Left lung (tissue), 10 donors: ENCODE results near the gene COMMD9. TPM values are rescaled to one million over a fixed set of nuclear protein-coding genes. Genes with fewer than 3 reads are reported as not detected.

Experiments
- ATAC-seq: fragments of 200-7000 bp; cut with Tn5 transposase; one replicate; pipeline ENCODE4 v1.9.1; 2020; ENCODE audit warnings: moderate library complexity
- DNase-seq, 4 donors: peaks; one replicate each; pipeline ENCODE4 v3.0.0-alpha.2; 2013 to 2020
- H3K27ac ChIP-seq, 2 donors: fragments of 200-600 bp; sonication (generic) in 1 of 2; one replicate each; pipeline versions ENCODE4 v1.5.0 to v1.8.0; 2020 to 2021
- H3K27me3 ChIP-seq, 2 donors: fragments of 200-600 bp; sonication (generic) in 1 of 2; one replicate each; pipeline versions ENCODE4 v1.5.0 to v1.8.0; 2020 to 2021
- H3K36me3 ChIP-seq, 2 donors: fragments of 200-600 bp; sonication (generic) in 1 of 2; one replicate each; pipeline versions ENCODE4 v1.5.0 to v1.8.0; 2020 to 2021
- H3K4me1 ChIP-seq, 2 donors: fragments of 200-600 bp; one replicate each; pipeline ENCODE4 v1.8.0; 2021
- H3K4me3 ChIP-seq, 2 donors: fragments of 200-600 bp; sonication (generic) in 1 of 2; one replicate each; pipeline versions ENCODE4 v1.5.0 to v1.8.0; 2020 to 2021; ENCODE audit warnings: mild to moderate bottlenecking in 1 of 2
- H3K9me3 ChIP-seq, 2 donors: fragments of 200-600 bp; sonication (generic) in 1 of 2; one replicate each; pipeline versions ENCODE4 v1.5.0 to v1.8.0; 2020 to 2021
- intact Hi-C, 2 donors: fragments of 100-400 bp; cut with DNase I; formaldehyde crosslinking; loops; one replicate each; pipeline versions ENCODE4 v1.11.2 to v1.14.2; 2022
- polyA plus RNA-seq, 6 donors: library from polyadenylated mRNA; unstranded; fragments of 120-200 nt; gene quantifications; one replicate each; pipeline ENCODE4 v1.2.1, GENCODE V29; 2013; ENCODE audit not compliant: insufficient read length in 6 of 6
- total RNA-seq, 2 donors: library from RNA; stranded (reverse); fragmentation: NEBNext Ultra II Directional; extraction: Animal tissue kit (Norgen Biotek cat#: 25700); gene quantifications; one replicate each; pipeline ENCODE4 v1.2.1, GENCODE V29; 2021
- TF ChIP-seq, protein P1 (sequence below), 2 donors: fragments of 200-600 bp; sonication (generic) in 1 of 2; IDR thresholded peaks; one replicate each; pipeline versions ENCODE4 v1.5.0 to v1.8.0; 2021; ENCODE audit warnings: antibody characterized with exemption in 2 of 2
- donor health status: DM: no; HTN: yes; CAD: no.
- donor health status: DM: no; HTN: no; CAD: no.

COMMD9 gene
- total and polyA plus RNA-seq, 8 donors, result 59.9 to 87.2 (median 69.5) TPM

GRCh38 chr11:36265793-36266628, 23.2 kb downstream of the COMMD9 start:
- Histone ChIP-seq H3K4me1 (no peaks in the 10 kb centered on the region), H3K9me3 (no peaks in the 10 kb centered on the region), H3K4me3 (no peak overlapping the region), H3K27me3 (peaks cover 0 to 12% of the 10 kb centered on the region in 2 donors), H3K36me3 (peaks cover 0 to 4% of the 10 kb centered on the region in 2 donors), H3K27ac (no peak overlapping the region)
- TF ChIP-seq, protein P1, sequence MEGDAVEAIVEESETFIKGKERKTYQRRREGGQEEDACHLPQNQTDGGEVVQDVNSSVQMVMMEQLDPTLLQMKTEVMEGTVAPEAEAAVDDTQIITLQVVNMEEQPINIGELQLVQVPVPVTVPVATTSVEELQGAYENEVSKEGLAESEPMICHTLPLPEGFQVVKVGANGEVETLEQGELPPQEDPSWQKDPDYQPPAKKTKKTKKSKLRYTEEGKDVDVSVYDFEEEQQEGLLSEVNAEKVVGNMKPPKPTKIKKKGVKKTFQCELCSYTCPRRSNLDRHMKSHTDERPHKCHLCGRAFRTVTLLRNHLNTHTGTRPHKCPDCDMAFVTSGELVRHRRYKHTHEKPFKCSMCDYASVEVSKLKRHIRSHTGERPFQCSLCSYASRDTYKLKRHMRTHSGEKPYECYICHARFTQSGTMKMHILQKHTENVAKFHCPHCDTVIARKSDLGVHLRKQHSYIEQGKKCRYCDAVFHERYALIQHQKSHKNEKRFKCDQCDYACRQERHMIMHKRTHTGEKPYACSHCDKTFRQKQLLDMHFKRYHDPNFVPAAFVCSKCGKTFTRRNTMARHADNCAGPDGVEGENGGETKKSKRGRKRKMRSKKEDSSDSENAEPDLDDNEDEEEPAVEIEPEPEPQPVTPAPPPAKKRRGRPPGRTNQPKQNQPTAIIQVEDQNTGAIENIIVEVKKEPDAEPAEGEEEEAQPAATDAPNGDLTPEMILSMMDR (IDR thresholded peaks at IDR 0.05), result peak; percentile 74 to 86
- peak in 3 of 4 donors; percentile 33 to 82 (median 58) for DNase-seq
- peak; percentile 90 for ATAC-seq
- intact Hi-C loops, result loop anchor here in 1 of 2 donors (10.0 kb wide), 3 partner anchors 111 to 451 kb away; no protein-coding TSS in a partner anchor

- no peak overlapping the region for H3K4me3 ChIP-seq
- intact Hi-C loops, result loop anchor here in 1 of 2 donors (5.0 to 10.0 kb wide), 4 partner anchors 110 to 648 kb away; partner anchors contain the start of gene FJX1
- ATAC-seq (no peak), DNase-seq (no peak)
- peaks cover 0 to 21% of the 10 kb centered on the region in 2 donors for H3K27me3 ChIP-seq
- H3K36me3 ChIP-seq, result no peaks in the 10 kb centered on the region
- H3K27ac ChIP-seq, result no peak overlapping the region
- TF ChIP-seq, protein P1 (IDR thresholded peaks at IDR 0.05), result no peak
- H3K9me3 ChIP-seq, result no peaks in the 10 kb centered on the region
- no peaks in the 10 kb centered on the region for H3K4me1 ChIP-seq
Measured at GRCh38 chr11:36264973-36265344, 24.3 kb downstream of the COMMD9 start.

DNA sequence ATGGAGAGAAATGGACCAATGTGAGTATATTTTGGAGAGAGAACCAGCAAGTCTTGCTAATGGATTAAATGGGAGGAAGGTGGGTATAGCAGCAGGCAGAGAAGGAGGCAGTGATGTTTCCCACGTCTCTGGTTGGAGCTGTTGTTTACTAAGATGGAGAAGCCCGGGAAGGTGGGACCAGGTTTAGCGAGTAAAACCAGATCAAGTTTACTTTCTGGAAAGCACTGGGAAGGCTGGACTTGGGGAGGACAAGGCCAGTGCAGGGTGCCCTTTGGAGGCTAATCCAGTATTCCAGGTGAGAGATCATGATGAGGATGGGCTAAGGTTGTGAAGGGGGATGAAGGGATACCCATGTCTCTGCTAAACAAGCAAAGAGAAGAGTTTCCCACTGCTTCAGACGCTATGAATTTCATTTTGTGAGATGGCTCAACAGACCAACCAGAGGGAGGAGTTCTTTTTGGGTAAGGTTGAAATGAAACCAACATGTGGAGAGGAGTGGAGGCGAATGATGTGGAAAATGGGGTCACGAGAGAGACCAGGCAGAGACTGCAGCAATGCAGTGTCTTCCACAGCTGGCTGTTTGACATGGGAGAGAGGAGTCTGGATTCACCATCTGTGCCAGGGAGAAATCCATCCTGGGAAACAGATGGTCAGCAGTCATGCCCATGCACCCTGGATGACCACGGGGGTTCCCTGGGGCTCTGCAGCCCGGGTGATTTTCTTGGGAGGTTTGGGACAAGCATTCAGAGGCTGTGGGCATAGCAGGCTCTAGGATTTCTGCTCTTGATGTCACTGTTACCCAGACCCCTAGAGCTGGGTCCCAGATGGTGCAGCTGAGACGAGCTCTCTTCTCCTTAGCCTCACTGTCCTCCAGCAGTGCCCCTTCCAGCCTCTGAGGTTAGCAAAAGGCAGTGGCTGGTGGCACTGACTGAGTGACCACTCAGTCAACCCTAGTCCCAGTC, 24.9 kb downstream of the COMMD9 start:
- intact Hi-C loops, result loop anchor here in 1 of 2 donors (5.0 to 10.0 kb wide), 4 partner anchors 109 to 647 kb away; partner anchors contain the start of gene FJX1
- ATAC-seq (no peak), DNase-seq (no peak)
- H3K27ac ChIP-seq, result no peak overlapping the region
- H3K9me3 ChIP-seq, result no peaks in the 10 kb centered on the region
- no peaks in the 10 kb centered on the region for H3K4me1 ChIP-seq
- H3K4me3 ChIP-seq, result no peak overlapping the region
- TF ChIP-seq, protein P1 (IDR thresholded peaks at IDR 0.05), result no peak
- peaks cover 0 to 21% of the 10 kb centered on the region in 2 donors for H3K27me3 ChIP-seq
- no peaks in the 10 kb centered on the region for H3K36me3 ChIP-seq

GRCh38 chr11:36261094-36261493, 28.1 kb downstream of the COMMD9 start:
- TF ChIP-seq, protein P1 (IDR thresholded peaks at IDR 0.05), result no peak
- Histone ChIP-seq H3K4me1 (no peaks in the 10 kb centered on the region), H3K27me3 (peaks cover 0 to 30% of the 10 kb centered on the region in 2 donors), H3K4me3 (no peak overlapping the region), H3K36me3 (no peaks in the 10 kb centered on the region), H3K27ac (no peak overlapping the region), H3K9me3 (no peaks in the 10 kb centered on the region)
- intact Hi-C loops, result loop anchor here in 1 of 2 donors (5.0 to 10.0 kb wide), 4 partner anchors 106 to 644 kb away; partner anchors contain the start of gene FJX1
- DNase-seq, result no peak
- no peak for ATAC-seq
